HepG2 (cell line): Measurements from ENCODE around the gene TBATA. TPM values are rescaled to one million over a fixed set of nuclear protein-coding genes. Genes with fewer than 3 reads are reported as not detected.

Source experiments
- ATM ChIP-seq: fragments of 450-650 bp; IDR thresholded peaks from 2 replicates; pipeline ENCODE4 v1.7.1; 2017; ENCODE audit warnings: mild to moderate bottlenecking, borderline replicate concordance
- ELF3 ChIP-seq: IDR thresholded peaks from 2 replicates; pipeline ENCODE4 v1.6.1; 2016; ENCODE audit warnings: missing genetic modification reagents, missing compliant biosample characterization
- FOXC1 ChIP-seq: sonication (generic); formaldehyde crosslinking; IDR thresholded peaks from 2 replicates; pipeline ENCODE4 v1.8.0; 2022; ENCODE audit warnings: mild to moderate bottlenecking, missing genetic modification reagents, borderline replicate concordance
- SAP130 ChIP-seq: IDR thresholded peaks from 2 replicates; pipeline ENCODE4 v1.6.1; 2016; ENCODE audit warnings: low read depth
- SYNCRIP ChIP-seq: fragments of 200-400 bp; formaldehyde crosslinking; IDR thresholded peaks from 2 replicates; pipeline ENCODE4 v1.6.1; 2018; ENCODE audit warnings: mild to moderate bottlenecking, low read depth, low read length; ENCODE audit not compliant: insufficient read depth
- THAP9 ChIP-seq: sonication (generic); formaldehyde crosslinking; IDR thresholded peaks from 2 replicates; pipeline ENCODE4; 2020; ENCODE audit warnings: missing genetic modification reagents, mild to moderate bottlenecking, borderline replicate concordance
- ZBTB40 ChIP-seq, 2 experiments: fragments of 450-650 bp in 1 of 2; sonication (generic) in 1 of 2; formaldehyde crosslinking in 1 of 2; IDR thresholded peaks; 2 replicates each; pipeline versions ENCODE4 v1.6.1 to v1.8.0; 2016 to 2022; ENCODE audit warnings: antibody characterized with exemption in 1 of 2, mild to moderate bottlenecking in 1 of 2, missing genetic modification reagents in 1 of 2
- ZC3H13 ChIP-seq: sonication (generic); formaldehyde crosslinking; IDR thresholded peaks from 2 replicates; pipeline ENCODE4 v1.8.1; 2023; ENCODE audit warnings: mild to moderate bottlenecking, missing genetic modification reagents, moderate library complexity
- ZNF12 ChIP-seq: sonication (generic); formaldehyde crosslinking; IDR thresholded peaks from 2 replicates; pipeline ENCODE4 v1.5.0; 2020; ENCODE audit warnings: missing genetic modification reagents
- polyA plus RNA-seq, 8 experiments: library from polyadenylated mRNA; depleted of rRNA in 3 of 8; stranded (reverse) in 7 of 8; unstranded in 1 of 8; fragments of >200 nt; fragmentation: Illumina TruSeq in 4 of 8; extraction: Trizol in 4 of 8; gene quantifications; 2 replicates each; pipeline versions ENCODE4 v1.2.1 to v1.2.3, GENCODE V29; 2011 to 2016; ENCODE audit warnings: low read depth in 4 of 8, missing spikeins in 1 of 8, mixed read lengths in 1 of 8; ENCODE audit not compliant: insufficient read depth in 1 of 8
- total RNA-seq, 5 experiments: library from RNA; depleted of rRNA; stranded (reverse); fragments of >200 nt; fragmentation: Illumina TruSeq; extraction: Trizol; gene quantifications; 2 replicates each; pipeline ENCODE4 v1.2.3, GENCODE V29; 2016; ENCODE audit warnings: low read depth in 1 of 5
- TF ChIP-seq, protein P1 (sequence below): sonication (generic); formaldehyde crosslinking; IDR thresholded peaks from 2 replicates; pipeline ENCODE4 v1.5.0; 2020; ENCODE audit warnings: missing genetic modification reagents
- TF ChIP-seq, protein P2 (sequence below): sonication (generic); formaldehyde crosslinking; IDR thresholded peaks from 2 replicates; pipeline ENCODE4 v1.4.0; 2020; ENCODE audit warnings: missing genetic modification reagents
- TF ChIP-seq, protein P3 (sequence below): sonication (generic); IDR thresholded peaks from 2 replicates; pipeline ENCODE4 v1.6.1; 2016; ENCODE audit warnings: low read depth, borderline replicate concordance

The TBATA gene
- total and polyA plus RNA-seq, 2 of the 13 experiments (the other 11 are each of a cell fraction or from before 2014, with no cell fraction given): not detected

- no peak for TF ChIP-seq THAP9 (CRISPR knock-in tag)
- TF ChIP-seq, protein P1, sequence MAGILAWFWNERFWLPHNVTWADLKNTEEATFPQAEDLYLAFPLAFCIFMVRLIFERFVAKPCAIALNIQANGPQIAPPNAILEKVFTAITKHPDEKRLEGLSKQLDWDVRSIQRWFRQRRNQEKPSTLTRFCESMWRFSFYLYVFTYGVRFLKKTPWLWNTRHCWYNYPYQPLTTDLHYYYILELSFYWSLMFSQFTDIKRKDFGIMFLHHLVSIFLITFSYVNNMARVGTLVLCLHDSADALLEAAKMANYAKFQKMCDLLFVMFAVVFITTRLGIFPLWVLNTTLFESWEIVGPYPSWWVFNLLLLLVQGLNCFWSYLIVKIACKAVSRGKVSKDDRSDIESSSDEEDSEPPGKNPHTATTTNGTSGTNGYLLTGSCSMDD (CRISPR knock-in tag): no peak
- TF ChIP-seq, protein P2, sequence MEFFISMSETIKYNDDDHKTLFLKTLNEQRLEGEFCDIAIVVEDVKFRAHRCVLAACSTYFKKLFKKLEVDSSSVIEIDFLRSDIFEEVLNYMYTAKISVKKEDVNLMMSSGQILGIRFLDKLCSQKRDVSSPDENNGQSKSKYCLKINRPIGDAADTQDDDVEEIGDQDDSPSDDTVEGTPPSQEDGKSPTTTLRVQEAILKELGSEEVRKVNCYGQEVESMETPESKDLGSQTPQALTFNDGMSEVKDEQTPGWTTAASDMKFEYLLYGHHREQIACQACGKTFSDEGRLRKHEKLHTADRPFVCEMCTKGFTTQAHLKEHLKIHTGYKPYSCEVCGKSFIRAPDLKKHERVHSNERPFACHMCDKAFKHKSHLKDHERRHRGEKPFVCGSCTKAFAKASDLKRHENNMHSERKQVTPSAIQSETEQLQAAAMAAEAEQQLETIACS: no peak
- 0 out of 2 replicates have a peak, but pooled peaks have one; percentile 55 for TF ChIP-seq ELF3 (CRISPR knock-in tag)
- no peak for TF ChIP-seq ATM
- TF ChIP-seq, protein P3, sequence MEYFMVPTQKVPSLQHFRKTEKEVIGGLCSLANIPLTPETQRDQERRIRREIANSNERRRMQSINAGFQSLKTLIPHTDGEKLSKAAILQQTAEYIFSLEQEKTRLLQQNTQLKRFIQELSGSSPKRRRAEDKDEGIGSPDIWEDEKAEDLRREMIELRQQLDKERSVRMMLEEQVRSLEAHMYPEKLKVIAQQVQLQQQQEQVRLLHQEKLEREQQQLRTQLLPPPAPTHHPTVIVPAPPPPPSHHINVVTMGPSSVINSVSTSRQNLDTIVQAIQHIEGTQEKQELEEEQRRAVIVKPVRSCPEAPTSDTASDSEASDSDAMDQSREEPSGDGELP: no peak
- no peak for TF ChIP-seq ZNF12
- no peak for TF ChIP-seq ZC3H13 (CRISPR knock-in tag)
- TF ChIP-seq FOXC1: no peak
- no peak for TF ChIP-seq SYNCRIP
- TF ChIP-seq ZBTB40 (IDR thresholded peaks at IDR 0.05): no peak
- TF ChIP-seq ZBTB40 (CRISPR knock-in tag; IDR thresholded peaks at IDR 0.05): no peak
- TF ChIP-seq SAP130 (CRISPR knock-in tag): 0 out of 2 replicates have a peak, but pooled peaks have one; percentile 27
Observed at GRCh38 chr10:70742537-70743429, 42.4 kb downstream of the TBATA start (continued).
